Activated T-cell treated with anti-CD3 and anti-CD28 coated beads for 1 hour (primary cell): Measurements from ENCODE around the gene ASPDH.

Experiments used
- DNase-seq: peaks from one replicate; pipeline ENCODE4 v3.0.0-alpha.2; 2020; ENCODE audit warnings: low read depth

Gene ASPDH

GRCh38 chr19:50496189-50497021 lies 17.3 kb downstream of the ASPDH start:
- no peak for DNase-seq

- no peak for DNase-seq
Measured at GRCh38 chr19:50495020-50495531, 18.6 kb downstream of the ASPDH start.

GRCh38 chr19:50494186-50495019 lies 19.3 kb downstream of the ASPDH start:
- DNase-seq: no peak

GRCh38 chr19:50493171-50493570 lies 20.5 kb downstream of the ASPDH start:
- no peak for DNase-seq

- DNase-seq: no peak
Measured at GRCh38 chr19:50492303-50493052, 21.2 kb downstream of the ASPDH start.

- no peak for DNase-seq
Measured at GRCh38 chr19:50490991-50491472, 22.7 kb downstream of the ASPDH start.

- no peak for DNase-seq
Measured at GRCh38 chr19:50490411-50490811, 23.3 kb downstream of the ASPDH start.

- DNase-seq: no peak
Measured at GRCh38 chr19:50489461-50490011, 24.2 kb downstream of the ASPDH start.

GRCh38 chr19:50488389-50489194 lies 25.1 kb downstream of the ASPDH start:
- DNase-seq: no peak

- peak; percentile 36 for DNase-seq
Measured at GRCh38 chr19:50486823-50487515, 26.7 kb downstream of the ASPDH start.

- no peak for DNase-seq
Measured at GRCh38 chr19:50485284-50485955, 28.3 kb downstream of the ASPDH start.

GRCh38 chr19:50482916-50483315 lies 30.8 kb downstream of the ASPDH start:
- DNase-seq: no peak

GRCh38 chr19:50482271-50482855 lies 31.4 kb downstream of the ASPDH start:
- DNase-seq: no peak

- no peak for DNase-seq
Measured at GRCh38 chr19:50481351-50482149, 32.2 kb downstream of the ASPDH start.

- no peak for DNase-seq
Measured at GRCh38 chr19:50480281-50481111, 33.2 kb downstream of the ASPDH start.

GRCh38 chr19:50479761-50480251 lies 33.9 kb downstream of the ASPDH start:
- no peak for DNase-seq
